ENCODE measurements around the gene GOLGA2. TPM values are rescaled to one million over a fixed set of nuclear protein-coding genes. Genes with fewer than 3 reads are reported as not detected.
A peak's percentile ranks its signal among the peaks of the same experiment; 100 is the strongest.

GOLGA2 gene, protein sequence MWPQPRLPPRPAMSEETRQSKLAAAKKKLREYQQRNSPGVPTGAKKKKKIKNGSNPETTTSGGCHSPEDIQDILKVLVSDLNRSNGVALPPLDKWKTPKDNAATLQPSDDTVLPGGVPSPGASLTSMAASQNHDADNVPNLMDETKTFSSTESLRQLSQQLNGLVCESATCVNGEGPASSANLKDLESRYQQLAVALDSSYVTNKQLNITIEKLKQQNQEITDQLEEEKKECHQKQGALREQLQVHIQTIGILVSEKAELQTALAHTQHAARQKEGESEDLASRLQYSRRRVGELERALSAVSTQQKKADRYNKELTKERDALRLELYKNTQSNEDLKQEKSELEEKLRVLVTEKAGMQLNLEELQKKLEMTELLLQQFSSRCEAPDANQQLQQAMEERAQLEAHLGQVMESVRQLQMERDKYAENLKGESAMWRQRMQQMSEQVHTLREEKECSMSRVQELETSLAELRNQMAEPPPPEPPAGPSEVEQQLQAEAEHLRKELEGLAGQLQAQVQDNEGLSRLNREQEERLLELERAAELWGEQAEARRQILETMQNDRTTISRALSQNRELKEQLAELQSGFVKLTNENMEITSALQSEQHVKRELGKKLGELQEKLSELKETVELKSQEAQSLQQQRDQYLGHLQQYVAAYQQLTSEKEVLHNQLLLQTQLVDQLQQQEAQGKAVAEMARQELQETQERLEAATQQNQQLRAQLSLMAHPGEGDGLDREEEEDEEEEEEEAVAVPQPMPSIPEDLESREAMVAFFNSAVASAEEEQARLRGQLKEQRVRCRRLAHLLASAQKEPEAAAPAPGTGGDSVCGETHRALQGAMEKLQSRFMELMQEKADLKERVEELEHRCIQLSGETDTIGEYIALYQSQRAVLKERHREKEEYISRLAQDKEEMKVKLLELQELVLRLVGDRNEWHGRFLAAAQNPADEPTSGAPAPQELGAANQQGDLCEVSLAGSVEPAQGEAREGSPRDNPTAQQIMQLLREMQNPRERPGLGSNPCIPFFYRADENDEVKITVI
- polyA plus RNA-seq (2011; rRNA removed) = 112 and 121 TPM in 2 replicates
- polyA minus RNA-seq (2011; rRNA and poly(A)+ RNA removed) = 102 and 116 TPM in 2 replicates

DNA sequence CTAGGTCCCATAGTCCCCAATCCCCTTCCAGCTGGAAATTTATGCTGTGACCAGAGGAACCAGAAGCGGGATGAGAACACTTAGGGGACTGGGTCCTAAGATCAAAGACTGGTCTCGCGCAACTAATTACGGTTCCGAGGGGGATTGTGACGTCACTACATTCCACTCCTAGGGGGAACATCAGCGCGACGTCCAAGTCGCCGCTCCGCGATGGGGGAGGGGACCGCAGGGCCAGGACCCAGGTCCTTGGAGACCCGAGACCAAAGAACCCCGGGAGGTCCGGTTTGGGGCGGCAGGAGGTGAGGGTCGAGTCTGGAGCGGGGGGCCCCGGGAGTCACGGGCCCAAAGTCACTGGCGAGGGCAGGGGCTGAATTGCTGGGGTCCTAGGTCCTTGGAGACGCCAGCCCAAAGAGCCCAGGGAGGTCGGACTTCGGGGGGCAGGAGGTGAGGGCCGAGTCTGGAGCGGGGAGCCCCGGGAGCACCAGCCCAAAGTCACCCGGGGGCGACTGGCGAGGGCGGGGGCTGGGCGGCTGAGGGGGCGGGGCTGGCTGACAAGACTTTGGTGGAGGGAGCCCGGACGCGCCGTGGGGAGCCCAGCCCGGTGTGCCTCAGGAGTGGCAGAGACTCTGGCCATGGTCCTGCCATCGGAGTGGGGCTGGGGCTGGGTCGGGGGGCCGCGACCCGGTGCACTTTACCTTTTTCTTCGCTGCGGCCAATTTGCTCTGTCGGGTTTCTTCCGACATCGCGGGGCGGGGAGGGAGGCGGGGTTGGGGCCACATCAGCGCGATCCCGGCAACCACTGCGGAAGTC is at the start of gene GOLGA2:
GOLGA2 (minus strand) TSS at position 810 of the 810 bp plus-strand sequence; CDS start at position 779, 31 bp downstream.
- ChIA-PET CTCF (interaction anchor here (1.2 kb wide), 1 partner anchor 20 kb away, joined by 3 read pairs; no protein-coding TSS in a partner anchor), POLR2A (interaction anchor here (0.6 to 1.6 kb wide), 10 partner anchors 10 to 59 kb away, joined by 3 to 12 read pairs (median 5); no protein-coding TSS in a partner anchor)
- Histone ChIP-seq H3K4me3 (ENCODE audit: low read depth, low read length) (peak within 1 kb of the TSS; percentile 90), H3K9me3 (ENCODE audit: control insufficient read depth, insufficient read depth, low read length) (peaks cover 3% of the 10 kb centered on the region; the same call in 1 of the 2 replicates), H3K27me3 (ENCODE audit: control insufficient read depth, insufficient read depth, low read length) (no peaks in the 10 kb centered on the region), H3K27ac (ENCODE audit: low read depth, low read length) (peak within 1 kb of the TSS; percentile 87)
- TF ChIP-seq, protein P1, sequence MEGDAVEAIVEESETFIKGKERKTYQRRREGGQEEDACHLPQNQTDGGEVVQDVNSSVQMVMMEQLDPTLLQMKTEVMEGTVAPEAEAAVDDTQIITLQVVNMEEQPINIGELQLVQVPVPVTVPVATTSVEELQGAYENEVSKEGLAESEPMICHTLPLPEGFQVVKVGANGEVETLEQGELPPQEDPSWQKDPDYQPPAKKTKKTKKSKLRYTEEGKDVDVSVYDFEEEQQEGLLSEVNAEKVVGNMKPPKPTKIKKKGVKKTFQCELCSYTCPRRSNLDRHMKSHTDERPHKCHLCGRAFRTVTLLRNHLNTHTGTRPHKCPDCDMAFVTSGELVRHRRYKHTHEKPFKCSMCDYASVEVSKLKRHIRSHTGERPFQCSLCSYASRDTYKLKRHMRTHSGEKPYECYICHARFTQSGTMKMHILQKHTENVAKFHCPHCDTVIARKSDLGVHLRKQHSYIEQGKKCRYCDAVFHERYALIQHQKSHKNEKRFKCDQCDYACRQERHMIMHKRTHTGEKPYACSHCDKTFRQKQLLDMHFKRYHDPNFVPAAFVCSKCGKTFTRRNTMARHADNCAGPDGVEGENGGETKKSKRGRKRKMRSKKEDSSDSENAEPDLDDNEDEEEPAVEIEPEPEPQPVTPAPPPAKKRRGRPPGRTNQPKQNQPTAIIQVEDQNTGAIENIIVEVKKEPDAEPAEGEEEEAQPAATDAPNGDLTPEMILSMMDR (IDR thresholded peaks at IDR 0.05; ENCODE audit: low read depth, low read length) = no peak
- no peak for DNase-seq (ENCODE audit: low read depth, low spot score)

DNA sequence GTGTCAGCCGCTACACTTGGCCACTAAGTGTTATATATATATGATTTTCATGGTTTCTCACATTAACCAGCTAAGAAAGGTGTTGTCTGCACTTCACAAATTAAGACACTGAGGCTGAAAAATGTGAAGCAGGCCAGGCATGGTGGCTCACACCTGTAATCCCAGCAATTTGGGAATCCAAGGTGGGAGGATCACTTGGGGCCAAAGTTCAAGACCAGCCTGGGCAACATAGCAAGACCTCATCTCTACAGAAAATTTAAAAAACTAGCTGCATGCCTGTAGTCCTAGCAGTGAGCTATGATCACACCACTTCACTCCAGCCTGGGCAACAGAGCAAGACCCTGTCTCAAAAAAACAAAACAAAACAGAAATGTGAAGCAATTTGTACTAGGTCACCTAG is 48.6 kb upstream of the GOLGA2 start:
- Histone ChIP-seq H3K27ac (ENCODE audit: low read depth, low read length) (no peak overlapping the region), H3K27me3 (ENCODE audit: control insufficient read depth, insufficient read depth, low read length) (no peaks in the 10 kb centered on the region), H3K9me3 (ENCODE audit: control insufficient read depth, insufficient read depth, low read length) (no peaks in the 10 kb centered on the region; the same call in 1 of the 2 replicates), H3K4me3 (ENCODE audit: low read depth, low read length) (no peak overlapping the region)
- CTCF ChIA-PET = interaction anchor here (1.6 kb wide), 1 partner anchor 38 kb away, joined by 5 read pairs; no protein-coding TSS in a partner anchor
- POLR2A ChIA-PET = no interaction called here
- TF ChIP-seq, protein P1 (IDR thresholded peaks at IDR 0.05; ENCODE audit: low read depth, low read length) = no peak
- DNase-seq (ENCODE audit: low read depth, low spot score) = no peak

DNA sequence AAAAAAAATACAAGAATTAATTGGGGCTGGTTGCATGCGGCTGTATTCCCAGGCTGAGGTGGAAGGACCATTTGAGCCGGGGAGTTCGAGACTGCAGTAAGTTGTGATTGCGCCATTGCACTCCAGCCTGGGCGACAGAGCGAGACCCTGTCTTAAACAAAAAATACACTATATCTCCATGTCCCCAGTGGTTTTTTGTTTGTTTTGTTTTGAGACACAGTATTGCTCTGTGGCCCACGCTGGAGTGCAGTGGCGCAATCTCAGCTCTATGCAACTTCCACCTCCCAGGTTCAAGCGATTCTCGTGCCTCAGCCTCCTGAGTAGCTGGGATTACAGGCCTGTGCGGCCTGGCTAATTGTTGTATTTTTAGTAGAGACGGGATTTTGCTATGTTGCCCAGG is 48.0 kb upstream of the GOLGA2 start:
- no peaks in the 10 kb centered on the region; the same call in 1 of the 2 replicates for H3K9me3 ChIP-seq (ENCODE audit: control insufficient read depth, insufficient read depth, low read length)
- peak overlapping the region; percentile 97 for H3K4me3 ChIP-seq (ENCODE audit: low read depth, low read length)
- TF ChIP-seq, protein P1 (IDR thresholded peaks at IDR 0.05; ENCODE audit: low read depth, low read length) = no peak
- ChIA-PET POLR2A (no interaction called here), CTCF (interaction anchor here (1.6 kb wide), 1 partner anchor 39 kb away, joined by 5 read pairs; no protein-coding TSS in a partner anchor)
- DNase-seq (ENCODE audit: low read depth, low spot score) = no peak
- H3K27me3 ChIP-seq (ENCODE audit: control insufficient read depth, insufficient read depth, low read length) = no peaks in the 10 kb centered on the region
- H3K27ac ChIP-seq (ENCODE audit: low read depth, low read length) = no peak overlapping the region

DNA sequence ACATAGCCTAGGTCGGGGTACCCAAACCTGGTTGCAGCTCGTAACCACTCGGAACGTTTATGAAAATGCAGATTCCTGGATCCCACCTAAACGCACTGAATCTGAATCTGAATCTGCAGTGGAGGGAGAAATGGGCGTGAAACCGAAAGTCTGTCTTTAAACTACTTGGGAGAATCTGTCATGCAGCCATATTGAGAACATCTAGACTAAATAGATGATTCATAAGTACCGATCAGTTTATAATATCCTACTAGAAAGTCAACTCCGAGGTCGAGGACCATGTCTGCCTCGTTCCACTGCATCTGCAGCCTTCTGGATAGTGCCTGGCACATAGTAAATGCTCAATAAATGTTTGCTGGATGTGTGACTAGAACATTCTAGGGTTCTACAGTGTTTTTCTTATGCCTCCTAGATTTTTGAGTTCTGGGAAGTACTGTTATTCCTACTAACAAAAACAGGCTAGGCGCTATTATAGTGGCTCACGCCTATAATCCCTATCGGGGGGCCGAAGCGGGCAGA is 47.5 kb upstream of the GOLGA2 start:
- Histone ChIP-seq H3K9me3 (ENCODE audit: control insufficient read depth, insufficient read depth, low read length) (no peaks in the 10 kb centered on the region; the same call in 1 of the 2 replicates), H3K27me3 (ENCODE audit: control insufficient read depth, insufficient read depth, low read length) (no peaks in the 10 kb centered on the region), H3K4me3 (ENCODE audit: low read depth, low read length) (peak overlapping the region; percentile 97), H3K27ac (ENCODE audit: low read depth, low read length) (peak overlapping the region; percentile 61)
- ChIA-PET CTCF (no interaction called here), POLR2A (no interaction called here)
- TF ChIP-seq, protein P1 (IDR thresholded peaks at IDR 0.05; ENCODE audit: low read depth, low read length) = no peak
- no peak for DNase-seq (ENCODE audit: low read depth, low spot score)
